Lung (tissue), 12 donors: Measurements from ENCODE around the gene RGL1. TPM values are rescaled to one million over a fixed set of nuclear protein-coding genes. Genes with fewer than 3 reads are reported as not detected.
A peak's percentile ranks its signal among the peaks of the same experiment; 100 is the strongest.

Source experiments
- ATAC-seq: fragments of 200-7000 bp; cut with Tn5 transposase; one replicate; pipeline ENCODE4 v1.9.1; 2020; ENCODE audit warnings: moderate number of reproducible peaks; ENCODE audit not compliant: insufficient read depth, low FRiP score
- DNase-seq, 3 donors: peaks; one replicate each; pipeline ENCODE4 v3.0.0-alpha.2; 2013 to 2017
- H3K27ac ChIP-seq, 2 donors: one replicate each; pipeline ENCODE4 v1.5.1; 2013; ENCODE audit warnings: mild to moderate bottlenecking in 2 of 2, moderate library complexity in 2 of 2, control low read depth in 1 of 2, inconsistent platforms in 1 of 2, low read depth in 1 of 2, low read length in 1 of 2
- H3K27me3 ChIP-seq, 3 donors: one replicate each; pipeline ENCODE4 v1.5.1; 2013; ENCODE audit warnings: low read length in 2 of 3; ENCODE audit not compliant: control insufficient read depth in 3 of 3, insufficient read depth in 3 of 3
- H3K36me3 ChIP-seq, 4 donors: one replicate each; pipeline ENCODE4 v1.5.1; 2013; ENCODE audit warnings: low read length in 4 of 4, mild to moderate bottlenecking in 1 of 4, moderate library complexity in 1 of 4; ENCODE audit not compliant: control insufficient read depth in 4 of 4, insufficient read depth in 4 of 4
- H3K4me1 ChIP-seq, 5 donors: one replicate each; pipeline ENCODE4 v1.5.1; 2013; ENCODE audit warnings: low read length in 5 of 5, mild to moderate bottlenecking in 2 of 5, moderate library complexity in 1 of 5; ENCODE audit not compliant: control insufficient read depth in 5 of 5, insufficient read depth in 5 of 5
- H3K4me3 ChIP-seq: one replicate; pipeline ENCODE4 v1.5.1; 2013; ENCODE audit warnings: mild to moderate bottlenecking, control low read depth, moderate library complexity
- H3K9ac ChIP-seq, 2 donors: one replicate each; pipeline ENCODE4 v1.5.1; 2013; ENCODE audit warnings: low read length in 2 of 2, control low read depth in 1 of 2; ENCODE audit not compliant: insufficient read depth in 1 of 2
- H3K9me3 ChIP-seq, 4 donors: one replicate each; pipeline ENCODE4 v1.5.1; 2013; ENCODE audit warnings: low read length in 3 of 4, mild to moderate bottlenecking in 1 of 4, moderate library complexity in 1 of 4; ENCODE audit not compliant: control insufficient read depth in 4 of 4, insufficient read depth in 3 of 4
- WGBS, 2 donors: extraction: QIAGEN DNeasy Blood & Tissue Kit; methylation state at CpG; one replicate each; pipeline ENCODE4 v1.1.7; 2013; 5-methylcytosine and 5-hydroxymethylcytosine counted together
- polyA plus RNA-seq, 2 donors: library from polyadenylated mRNA; stranded (reverse); fragments of 200-250 nt; gene quantifications; one replicate each; pipeline ENCODE4 v1.2.1, GENCODE V29; 2013
- total RNA-seq, 2 donors: library from RNA; depleted of rRNA in 1 of 2; stranded (reverse); fragments of >200 nt in 1 of 2; gene quantifications; one replicate each; pipeline ENCODE4 v1.2.1, GENCODE V29; 2014 to 2021
- TF ChIP-seq, protein P1 (sequence below): IDR thresholded peaks from 2 replicates; pipeline ENCODE4 v1.5.1; 2012; ENCODE audit warnings: mild to moderate bottlenecking; ENCODE audit errors: control extremely low read depth, extremely low read depth
- donor health status: control.
- donor health status: control.
- donor health status: Bipolar disorder and iron deficiency.
- donor health status: healthy.
- donor health status: DM: yes; HTN: yes; CAD: no.

RGL1 gene
- total and polyA plus RNA-seq, 4 donors = 9.6 to 49.4 (median 35.2) TPM

DNA sequence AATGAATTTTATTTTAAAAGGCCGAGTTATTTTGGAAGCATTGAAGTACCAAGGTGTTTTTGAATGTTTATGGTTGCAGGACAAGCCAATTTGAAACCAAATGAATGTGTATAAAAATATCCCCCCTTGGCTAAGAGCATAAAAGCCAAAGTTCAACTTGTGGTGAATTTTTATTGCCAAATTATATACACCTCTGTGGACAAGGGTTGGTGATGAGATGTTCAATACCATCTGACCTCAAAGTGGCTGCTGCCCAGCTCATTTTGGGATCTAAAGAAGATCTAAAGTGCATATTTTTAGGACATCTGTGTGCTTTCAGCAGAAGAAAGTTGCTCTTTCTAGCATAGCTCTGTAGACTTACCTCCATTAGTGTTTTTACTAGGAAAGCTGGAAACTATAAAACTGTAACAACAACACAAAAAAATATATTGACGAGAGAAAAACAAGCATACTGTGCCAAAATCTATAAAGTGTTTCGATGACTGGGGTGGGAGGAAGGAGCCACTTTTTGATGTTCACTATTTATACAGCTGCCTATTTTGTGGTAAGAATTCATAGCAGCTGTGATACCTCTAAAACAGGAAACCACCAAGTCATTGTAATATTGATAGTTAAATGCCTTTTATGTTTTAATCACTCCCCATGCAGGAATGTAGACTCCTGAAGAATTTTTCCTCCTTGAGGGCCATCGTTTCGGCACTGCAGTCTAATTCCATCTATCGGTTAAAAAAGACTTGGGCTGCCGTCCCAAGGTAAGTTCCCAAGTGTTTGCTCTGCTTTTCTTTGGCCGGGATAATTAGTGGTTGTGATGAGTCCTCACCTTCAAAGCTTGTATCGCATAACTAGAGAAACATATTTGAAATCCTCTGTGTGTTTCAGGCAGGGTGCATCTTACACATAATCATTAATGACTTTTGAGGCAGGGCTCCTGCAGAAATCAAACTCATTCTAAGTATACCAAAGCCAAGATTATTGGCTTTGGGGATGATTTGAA, 83.2 kb downstream of the RGL1 start:
- H3K4me3 ChIP-seq = no peak overlapping the region
- H3K9me3 ChIP-seq = no peaks in the 10 kb centered on the region
- H3K4me1 ChIP-seq = peaks cover 4 to 31% (median 11%) of the 10 kb centered on the region in 5 donors
- no peaks in the 10 kb centered on the region for H3K27me3 ChIP-seq
- H3K27ac ChIP-seq = peak overlapping the region in 1 of 2 donors; percentile 4
- no peak for ATAC-seq
- peak in 1 of 3 donors; percentile 30 for DNase-seq
- 50 to 57% methylated on average over 9 of the region's 9 CpGs for WGBS, 2 donors
- H3K36me3 ChIP-seq = peaks cover 2 to 43% (median 18%) of the 10 kb centered on the region in 4 donors
- H3K9ac ChIP-seq = no peak overlapping the region
- TF ChIP-seq, protein P1, sequence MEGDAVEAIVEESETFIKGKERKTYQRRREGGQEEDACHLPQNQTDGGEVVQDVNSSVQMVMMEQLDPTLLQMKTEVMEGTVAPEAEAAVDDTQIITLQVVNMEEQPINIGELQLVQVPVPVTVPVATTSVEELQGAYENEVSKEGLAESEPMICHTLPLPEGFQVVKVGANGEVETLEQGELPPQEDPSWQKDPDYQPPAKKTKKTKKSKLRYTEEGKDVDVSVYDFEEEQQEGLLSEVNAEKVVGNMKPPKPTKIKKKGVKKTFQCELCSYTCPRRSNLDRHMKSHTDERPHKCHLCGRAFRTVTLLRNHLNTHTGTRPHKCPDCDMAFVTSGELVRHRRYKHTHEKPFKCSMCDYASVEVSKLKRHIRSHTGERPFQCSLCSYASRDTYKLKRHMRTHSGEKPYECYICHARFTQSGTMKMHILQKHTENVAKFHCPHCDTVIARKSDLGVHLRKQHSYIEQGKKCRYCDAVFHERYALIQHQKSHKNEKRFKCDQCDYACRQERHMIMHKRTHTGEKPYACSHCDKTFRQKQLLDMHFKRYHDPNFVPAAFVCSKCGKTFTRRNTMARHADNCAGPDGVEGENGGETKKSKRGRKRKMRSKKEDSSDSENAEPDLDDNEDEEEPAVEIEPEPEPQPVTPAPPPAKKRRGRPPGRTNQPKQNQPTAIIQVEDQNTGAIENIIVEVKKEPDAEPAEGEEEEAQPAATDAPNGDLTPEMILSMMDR = no peak

DNA sequence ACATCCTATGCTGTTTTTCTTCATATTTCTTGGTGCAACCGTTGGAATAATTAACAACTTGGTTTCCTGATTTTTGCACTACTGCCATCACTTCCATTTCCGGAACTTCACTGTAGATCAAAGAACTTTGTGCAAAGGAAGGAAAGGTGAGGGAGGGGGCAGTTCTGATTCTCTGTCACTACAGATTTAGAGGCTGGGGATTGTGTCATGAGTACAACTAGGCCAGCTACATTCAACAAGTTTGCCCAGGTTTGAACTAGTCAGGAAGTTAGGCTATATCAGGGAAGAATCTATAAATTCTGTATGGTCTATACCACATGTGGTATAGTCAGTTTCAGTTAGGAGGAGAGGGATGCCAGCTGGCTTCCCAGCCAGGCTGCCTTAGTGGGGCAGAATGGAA, 84.2 kb downstream of the RGL1 start:
- peaks cover 3 to 31% (median 13%) of the 10 kb centered on the region in 5 donors for H3K4me1 ChIP-seq
- H3K9me3 ChIP-seq = no peaks in the 10 kb centered on the region
- H3K27ac ChIP-seq = no peak overlapping the region
- no peaks in the 10 kb centered on the region for H3K27me3 ChIP-seq
- H3K9ac ChIP-seq = no peak overlapping the region
- peak in 2 of 3 donors; percentile 30 to 41 for DNase-seq
- no peak overlapping the region for H3K4me3 ChIP-seq
- ATAC-seq = no peak
- H3K36me3 ChIP-seq = peaks cover 5 to 47% (median 22%) of the 10 kb centered on the region in 4 donors
- 36 to 44% methylated on average over 2 of the region's 2 CpGs for WGBS, 2 donors
- TF ChIP-seq, protein P1 = no peak

DNA sequence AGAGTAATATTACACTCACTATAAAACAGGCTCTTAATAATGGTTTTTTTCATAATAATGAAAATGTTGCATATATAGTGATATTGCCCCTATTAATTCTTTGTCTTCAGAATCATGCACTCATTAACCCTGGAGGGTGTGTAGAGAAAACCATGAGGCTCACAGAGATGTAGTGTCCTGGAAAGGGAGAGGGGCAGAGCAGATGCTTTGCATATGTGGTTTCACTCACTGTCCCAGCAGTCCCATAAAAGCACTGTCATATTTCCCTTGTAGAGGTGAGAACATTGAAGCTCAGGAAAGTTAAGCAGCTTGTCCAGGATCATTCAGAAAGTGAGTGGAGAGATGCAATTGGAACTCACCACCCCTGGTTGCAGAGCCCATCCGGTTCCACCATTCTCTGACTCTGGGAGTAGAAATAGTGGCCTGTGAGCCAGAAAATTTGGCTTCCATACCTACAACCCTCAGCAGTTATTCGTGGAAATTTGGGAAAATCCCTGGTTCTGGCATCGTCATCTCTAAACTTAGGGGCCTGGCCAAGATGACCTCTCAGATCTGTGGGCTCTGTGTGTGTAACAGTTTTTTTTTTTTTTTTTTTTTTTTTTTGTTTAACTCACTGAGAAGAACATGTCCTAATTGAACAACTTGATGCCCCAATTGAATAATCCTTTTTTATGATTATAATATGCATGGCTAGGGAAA, 86.4 kb downstream of the RGL1 start:
- Histone ChIP-seq H3K4me1 (peaks cover 3 to 31% (median 13%) of the 10 kb centered on the region in 5 donors), H3K27me3 (no peaks in the 10 kb centered on the region), H3K4me3 (no peak overlapping the region), H3K9me3 (no peaks in the 10 kb centered on the region), H3K36me3 (peaks cover 5 to 44% (median 25%) of the 10 kb centered on the region in 4 donors), H3K27ac (peak overlapping the region in 1 of 2 donors; percentile 38), H3K9ac (no peak overlapping the region)
- ATAC-seq = no peak
- TF ChIP-seq, protein P1 = no peak
- DNase-seq = no peak
- WGBS, 2 donors = 67 to 78% methylated on average over 3 of the region's 3 CpGs
